ENCODE measurements around the gene ALKBH7. TPM values are rescaled to one million over a fixed set of nuclear protein-coding genes. Genes with fewer than 3 reads are reported as not detected.

ALKBH7 gene
- total RNA-seq, 4 donors from 2014 or later, result 26.9 to 78.9 (median 60.2) TPM

- TF ChIP-seq, protein P1, sequence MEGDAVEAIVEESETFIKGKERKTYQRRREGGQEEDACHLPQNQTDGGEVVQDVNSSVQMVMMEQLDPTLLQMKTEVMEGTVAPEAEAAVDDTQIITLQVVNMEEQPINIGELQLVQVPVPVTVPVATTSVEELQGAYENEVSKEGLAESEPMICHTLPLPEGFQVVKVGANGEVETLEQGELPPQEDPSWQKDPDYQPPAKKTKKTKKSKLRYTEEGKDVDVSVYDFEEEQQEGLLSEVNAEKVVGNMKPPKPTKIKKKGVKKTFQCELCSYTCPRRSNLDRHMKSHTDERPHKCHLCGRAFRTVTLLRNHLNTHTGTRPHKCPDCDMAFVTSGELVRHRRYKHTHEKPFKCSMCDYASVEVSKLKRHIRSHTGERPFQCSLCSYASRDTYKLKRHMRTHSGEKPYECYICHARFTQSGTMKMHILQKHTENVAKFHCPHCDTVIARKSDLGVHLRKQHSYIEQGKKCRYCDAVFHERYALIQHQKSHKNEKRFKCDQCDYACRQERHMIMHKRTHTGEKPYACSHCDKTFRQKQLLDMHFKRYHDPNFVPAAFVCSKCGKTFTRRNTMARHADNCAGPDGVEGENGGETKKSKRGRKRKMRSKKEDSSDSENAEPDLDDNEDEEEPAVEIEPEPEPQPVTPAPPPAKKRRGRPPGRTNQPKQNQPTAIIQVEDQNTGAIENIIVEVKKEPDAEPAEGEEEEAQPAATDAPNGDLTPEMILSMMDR (IDR thresholded peaks at IDR 0.05; ENCODE audit: low read depth), result no peak
Observed at GRCh38 chr19:6374711-6375410, 2.3 kb downstream of the ALKBH7 start.

GRCh38 chr19:6375411-6376010 lies 2.9 kb downstream of the ALKBH7 start, which contains the start of gene PSPN:
Gene PSPN, minus strand, starts transcription at chr19:6375933. Its CDS starts 84 bp downstream, at chr19:6375849.
- TF ChIP-seq, protein P1 (IDR thresholded peaks at IDR 0.05; ENCODE audit: low read depth), result no peak

DNA sequence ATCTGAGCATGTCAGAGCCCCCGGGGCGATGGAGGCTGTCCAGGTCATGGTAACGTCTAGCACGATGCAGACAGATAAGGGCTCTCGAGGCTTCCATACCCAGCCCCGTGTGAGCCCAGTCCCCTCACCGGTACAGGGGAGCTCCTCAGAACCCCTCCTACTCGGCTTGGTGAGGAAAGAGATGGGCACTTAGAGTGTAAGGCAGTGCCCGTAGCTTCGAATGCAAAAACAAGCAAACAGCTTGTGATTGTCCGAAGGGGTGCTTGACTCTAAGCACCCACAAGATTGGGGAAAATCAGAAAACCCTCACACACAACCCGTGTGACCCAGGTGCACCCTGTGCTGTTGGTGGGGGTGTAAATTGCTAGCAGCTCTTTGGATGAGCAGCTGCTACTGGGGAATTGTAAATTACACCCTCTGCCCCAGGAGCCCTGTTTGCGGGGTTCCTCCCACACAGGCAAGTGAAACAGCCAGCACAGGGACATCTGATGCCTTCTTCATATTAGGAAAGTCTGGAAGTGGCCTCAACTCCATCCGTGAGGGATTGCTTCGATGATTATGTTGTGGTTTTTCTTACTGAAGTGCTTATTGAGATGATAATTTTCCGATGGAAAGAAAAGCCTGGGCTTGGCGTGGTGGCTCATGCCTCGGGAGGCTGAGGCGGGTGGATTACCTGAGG lies 4.1 kb downstream of the ALKBH7 start:
- TF ChIP-seq, protein P1 (IDR thresholded peaks at IDR 0.05; ENCODE audit: low read depth), result no peak

DNA sequence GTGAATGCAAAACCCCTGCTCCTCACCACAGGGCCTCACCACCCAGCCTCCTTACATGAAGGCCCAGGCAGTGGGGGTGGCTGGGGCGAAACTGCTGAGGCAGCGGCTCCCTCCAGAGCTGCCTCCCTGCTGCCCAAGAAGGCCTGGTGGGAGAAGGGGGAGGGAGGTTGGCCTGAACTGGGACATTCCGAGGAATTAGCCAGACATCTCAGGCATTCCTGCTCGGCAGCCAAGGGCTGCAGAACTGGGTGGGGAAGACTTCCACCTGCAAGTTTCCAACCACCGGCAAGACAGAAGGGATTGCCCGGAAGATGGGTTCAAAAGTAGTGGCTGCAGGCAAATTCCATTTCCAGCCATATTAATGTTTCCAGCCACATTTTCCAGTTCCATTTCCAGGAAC lies 5.4 kb downstream of the ALKBH7 start:
- TF ChIP-seq, protein P1 (IDR thresholded peaks at IDR 0.05; ENCODE audit: low read depth), result no peak

GRCh38 chr19:6378486-6378885 lies 5.9 kb downstream of the ALKBH7 start:
- TF ChIP-seq, protein P1 (IDR thresholded peaks at IDR 0.05; ENCODE audit: low read depth), result no peak

GRCh38 chr19:6379744-6380143 lies 7.2 kb downstream of the ALKBH7 start:
- TF ChIP-seq, protein P1 (IDR thresholded peaks at IDR 0.05; ENCODE audit: low read depth), result no peak

Data from subcutaneous adipose tissue (tissue), 4 donors.